Tibial nerve (tissue), 4 donors: Measurements from ENCODE around the gene TAS2R42. TPM values are rescaled to one million over a fixed set of nuclear protein-coding genes. Genes with fewer than 3 reads are reported as not detected.
A peak's percentile ranks its signal among the peaks of the same experiment; 100 is the strongest.

Source experiments
- DNase-seq, 2 donors: peaks; one replicate each; pipeline ENCODE4 v3.0.0-alpha.2; 2019; ENCODE audit warnings: low spot score in 2 of 2
- H3K27ac ChIP-seq, 4 donors: fragments of 200-600 bp; sonication (generic) in 3 of 4; one replicate each; pipeline ENCODE4 v1.5.1; 2017 to 2019; ENCODE audit warnings: mild to moderate bottlenecking in 1 of 4
- H3K27me3 ChIP-seq, 2 donors: fragments of 200-600 bp; sonication (generic) in 1 of 2; one replicate each; pipeline versions ENCODE4 v1.5.1 to v1.6.0; 2017 to 2019
- H3K36me3 ChIP-seq, 3 donors: fragments of 200-600 bp; sonication (generic); one replicate each; pipeline ENCODE4 v1.5.1; 2018 to 2019
- H3K4me1 ChIP-seq, 4 donors: fragments of 200-600 bp; sonication (generic) in 3 of 4; one replicate each; pipeline ENCODE4 v1.5.1; 2017 to 2019
- H3K4me3 ChIP-seq, 4 donors: fragments of 200-600 bp; sonication (generic) in 3 of 4; one replicate each; pipeline ENCODE4 v1.5.1; 2017 to 2019; ENCODE audit warnings: mild to moderate bottlenecking in 1 of 4, moderate library complexity in 1 of 4
- H3K9me3 ChIP-seq, 4 donors: fragments of 200-600 bp; sonication (generic) in 3 of 4; one replicate each; pipeline ENCODE4 v1.5.1; 2017 to 2019
- EP300 ChIP-seq, 2 donors: sonication (generic); formaldehyde crosslinking; IDR thresholded peaks; one replicate each; pipeline ENCODE4 v1.6.1; 2017; ENCODE audit warnings: antibody characterized with exemption in 2 of 2, mild to moderate bottlenecking in 1 of 2
- POLR2A ChIP-seq, 2 donors: fragments of 450-650 bp; IDR thresholded peaks; one replicate each; pipeline ENCODE4 v1.6.1; 2017; ENCODE audit warnings: antibody characterized with exemption in 2 of 2, mild to moderate bottlenecking in 2 of 2, moderate library complexity in 2 of 2
- WGBS, 2 donors: methylation state at CpG; one replicate each; pipeline ENCODE4 v1.1.5; 2018; 5-methylcytosine and 5-hydroxymethylcytosine counted together
- total RNA-seq, 4 donors: library from RNA; depleted of rRNA; stranded (reverse); fragments of >200 nt; gene quantifications; one replicate each; pipeline ENCODE4 v1.1.0, GENCODE V29; 2016
- TF ChIP-seq, protein P1 (sequence below), 5 experiments: fragments of 200-600 bp in 3 of 5; fragments of 450-650 bp in 2 of 5; sonication (generic) in 3 of 5; IDR thresholded peaks; one replicate each; pipeline ENCODE4 v1.5.1; 2016 to 2019; ENCODE audit warnings: antibody characterized with exemption in 5 of 5, mild to moderate bottlenecking in 3 of 5, moderate library complexity in 2 of 5

Gene TAS2R42, protein sequence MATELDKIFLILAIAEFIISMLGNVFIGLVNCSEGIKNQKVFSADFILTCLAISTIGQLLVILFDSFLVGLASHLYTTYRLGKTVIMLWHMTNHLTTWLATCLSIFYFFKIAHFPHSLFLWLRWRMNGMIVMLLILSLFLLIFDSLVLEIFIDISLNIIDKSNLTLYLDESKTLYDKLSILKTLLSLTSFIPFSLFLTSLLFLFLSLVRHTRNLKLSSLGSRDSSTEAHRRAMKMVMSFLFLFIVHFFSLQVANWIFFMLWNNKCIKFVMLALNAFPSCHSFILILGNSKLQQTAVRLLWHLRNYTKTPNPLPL
- not detected for total RNA-seq

DNA sequence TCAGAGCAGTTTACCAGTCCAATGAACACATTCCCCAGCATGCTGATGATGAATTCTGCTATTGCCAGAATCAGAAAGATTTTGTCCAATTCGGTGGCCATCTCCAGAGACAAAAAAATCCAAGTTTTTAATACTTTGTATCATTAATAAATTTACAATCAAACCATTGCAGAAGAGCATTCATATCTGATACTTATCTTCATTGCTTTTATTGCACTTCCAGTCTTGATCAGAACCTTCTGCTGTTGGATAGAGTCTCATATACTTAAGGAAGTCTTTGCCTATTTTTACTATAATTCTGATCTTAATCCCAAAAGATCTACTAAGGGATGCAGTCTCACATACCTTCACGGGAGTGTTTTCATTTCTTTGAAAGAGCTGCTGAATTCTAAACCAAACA lies at the start of gene TAS2R42:
TAS2R42 (minus strand) TSS at position 101 of the 400 bp plus-strand sequence; CDS start at position 101, 0 bp downstream.
- Histone ChIP-seq H3K4me3 (no peak within 1 kb of the TSS), H3K36me3 (no peaks in the 10 kb centered on the region), H3K9me3 (no peaks in the 10 kb centered on the region), H3K4me1 (no peaks in the 10 kb centered on the region), H3K27me3 (no peaks in the 10 kb centered on the region), H3K27ac (no peak within 1 kb of the TSS)
- no peak for DNase-seq
- WGBS, 2 donors: 61 to 69% methylated on average over 2 of the region's 2 CpGs
- TF ChIP-seq, protein P1, sequence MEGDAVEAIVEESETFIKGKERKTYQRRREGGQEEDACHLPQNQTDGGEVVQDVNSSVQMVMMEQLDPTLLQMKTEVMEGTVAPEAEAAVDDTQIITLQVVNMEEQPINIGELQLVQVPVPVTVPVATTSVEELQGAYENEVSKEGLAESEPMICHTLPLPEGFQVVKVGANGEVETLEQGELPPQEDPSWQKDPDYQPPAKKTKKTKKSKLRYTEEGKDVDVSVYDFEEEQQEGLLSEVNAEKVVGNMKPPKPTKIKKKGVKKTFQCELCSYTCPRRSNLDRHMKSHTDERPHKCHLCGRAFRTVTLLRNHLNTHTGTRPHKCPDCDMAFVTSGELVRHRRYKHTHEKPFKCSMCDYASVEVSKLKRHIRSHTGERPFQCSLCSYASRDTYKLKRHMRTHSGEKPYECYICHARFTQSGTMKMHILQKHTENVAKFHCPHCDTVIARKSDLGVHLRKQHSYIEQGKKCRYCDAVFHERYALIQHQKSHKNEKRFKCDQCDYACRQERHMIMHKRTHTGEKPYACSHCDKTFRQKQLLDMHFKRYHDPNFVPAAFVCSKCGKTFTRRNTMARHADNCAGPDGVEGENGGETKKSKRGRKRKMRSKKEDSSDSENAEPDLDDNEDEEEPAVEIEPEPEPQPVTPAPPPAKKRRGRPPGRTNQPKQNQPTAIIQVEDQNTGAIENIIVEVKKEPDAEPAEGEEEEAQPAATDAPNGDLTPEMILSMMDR (IDR thresholded peaks at IDR 0.05): no peak
- no peak for TF ChIP-seq EP300 (IDR thresholded peaks at IDR 0.05)
- TF ChIP-seq POLR2A (IDR thresholded peaks at IDR 0.05): no peak

DNA sequence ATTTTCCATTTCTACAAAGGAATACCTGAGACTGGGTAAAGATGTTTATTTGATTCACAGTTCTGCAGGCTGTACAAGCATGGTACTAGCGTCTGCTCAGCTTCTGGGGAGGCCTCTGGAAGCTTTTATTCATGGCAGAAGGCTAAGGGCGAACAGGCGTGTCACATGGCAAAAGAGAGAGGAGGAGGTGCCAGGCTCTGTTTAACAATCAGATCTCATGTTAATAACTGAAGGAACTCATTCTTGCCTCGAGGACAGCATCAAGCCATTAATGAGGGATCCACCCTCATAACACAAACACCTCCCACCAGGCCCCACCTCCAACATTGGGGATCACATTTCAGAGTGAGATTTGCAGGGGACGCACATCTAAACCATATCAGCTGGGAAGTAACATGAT lies 46.8 kb upstream of the TAS2R42 start:
- 63 to 69% methylated on average over 5 of the region's 5 CpGs for WGBS, 2 donors
- Histone ChIP-seq H3K27me3 (no peaks in the 10 kb centered on the region), H3K27ac (no peak overlapping the region), H3K4me3 (no peak overlapping the region), H3K9me3 (peaks cover 0 to 42% (median 0%) of the 10 kb centered on the region in 4 donors), H3K4me1 (no peaks in the 10 kb centered on the region), H3K36me3 (no peaks in the 10 kb centered on the region)
- TF ChIP-seq, protein P1 (IDR thresholded peaks at IDR 0.05): no peak
- no peak for TF ChIP-seq EP300 (IDR thresholded peaks at IDR 0.05)
- no peak for TF ChIP-seq POLR2A (IDR thresholded peaks at IDR 0.05)
- DNase-seq: no peak

GRCh38 chr12:11228296-11228879 lies 41.7 kb upstream of the TAS2R42 start:
- 40 to 53% methylated on average over 5 of the region's 5 CpGs for WGBS, 2 donors
- no peaks in the 10 kb centered on the region for H3K27me3 ChIP-seq

GRCh38 chr12:11227373-11227772 lies 40.6 kb upstream of the TAS2R42 start:
- TF ChIP-seq, protein P1 (IDR thresholded peaks at IDR 0.05): no peak
- TF ChIP-seq EP300 (IDR thresholded peaks at IDR 0.05) (no peak), POLR2A (IDR thresholded peaks at IDR 0.05) (no peak)
- peaks cover 0 to 29% (median 0%) of the 10 kb centered on the region in 4 donors for H3K9me3 ChIP-seq
- no peak overlapping the region for H3K27ac ChIP-seq
- no peak overlapping the region for H3K4me3 ChIP-seq
- H3K27me3 ChIP-seq: no peaks in the 10 kb centered on the region
- 87% methylated on average over 4 of the region's 4 CpGs for WGBS, 2 donors
- no peaks in the 10 kb centered on the region for H3K4me1 ChIP-seq
- DNase-seq: no peak
- no peaks in the 10 kb centered on the region for H3K36me3 ChIP-seq

More at GRCh38 chr12:11228296-11228879, 41.7 kb upstream of the TAS2R42 start:
- Histone ChIP-seq H3K27ac (no peak overlapping the region), H3K4me1 (no peaks in the 10 kb centered on the region), H3K4me3 (no peak overlapping the region), H3K9me3 (peaks cover 0 to 23% (median 0%) of the 10 kb centered on the region in 4 donors), H3K36me3 (no peaks in the 10 kb centered on the region)
- no peak for TF ChIP-seq EP300 (IDR thresholded peaks at IDR 0.05)
- TF ChIP-seq, protein P1 (IDR thresholded peaks at IDR 0.05): peak in 1 of 5 experiments; percentile 13
- no peak for DNase-seq

- H3K4me1 ChIP-seq: no peaks in the 10 kb centered on the region
- TF ChIP-seq, protein P1 (IDR thresholded peaks at IDR 0.05): no peak
- TF ChIP-seq EP300 (IDR thresholded peaks at IDR 0.05) (no peak), POLR2A (IDR thresholded peaks at IDR 0.05) (no peak)
- peaks cover 0 to 12% (median 0%) of the 10 kb centered on the region in 4 donors for H3K9me3 ChIP-seq
- no peaks in the 10 kb centered on the region for H3K27me3 ChIP-seq
- no peaks in the 10 kb centered on the region for H3K36me3 ChIP-seq
- no peak overlapping the region for H3K27ac ChIP-seq
- WGBS, 2 donors: 50 to 68% methylated on average over 1 of the region's 1 CpG
- no peak overlapping the region for H3K4me3 ChIP-seq
- DNase-seq: no peak
Measured at GRCh38 chr12:11209113-11209512, 22.4 kb upstream of the TAS2R42 start.
